Measurements from ENCODE around the gene SEMA5A.

DNA sequence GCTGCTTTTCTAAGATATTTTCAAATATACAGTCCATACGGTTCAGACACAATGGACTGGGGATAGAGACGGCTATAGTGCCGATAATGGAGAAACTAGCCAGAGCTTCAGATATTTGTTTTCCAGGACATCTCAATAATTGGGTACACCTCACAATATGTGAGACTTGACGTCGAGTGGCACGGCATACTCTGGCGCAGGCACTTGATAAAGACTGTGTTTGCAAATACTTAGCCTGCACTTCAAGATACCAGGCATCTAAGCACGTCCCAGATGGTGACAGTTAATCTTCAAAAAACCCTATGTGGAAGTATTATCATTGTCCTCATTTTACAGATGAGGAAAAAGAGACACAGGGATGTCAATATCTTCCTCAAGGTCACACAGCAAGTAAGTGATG is 48.5 kb downstream of the SEMA5A start:
- TF ChIP-seq POLR2A (IDR thresholded peaks at IDR 0.05; ENCODE audit: low read length) (no peak), GATA1 (IDR thresholded peaks at IDR 0.05; ENCODE audit: low read depth, low read length) (no peak)

Data from erythroblast (primary cell).